IMR-90 (cell line): ENCODE results near the gene ARX. TPM values are rescaled to one million over a fixed set of nuclear protein-coding genes. Genes with fewer than 3 reads are reported as not detected.

ENCODE experiments used
- ATAC-seq: fragments of 200-7000 bp; cut with Tn5 transposase; 2 replicates; pipeline ENCODE4 v1.9.1; 2020; ENCODE audit warnings: low read depth, mild to moderate bottlenecking, moderate library complexity
- BruUV-seq: library from RNA; stranded (reverse); fragments of 400-500 nt; replicated peaks from 2 replicates; lab custom pipeline; 2021; lab: Mats Ljungman, UMichigan
- CTCF ChIA-PET: fragments of 300-600 bp; formaldehyde crosslinking; extraction: SDS; loops from one replicate; lab custom pipeline; 2021; ENCODE audit warnings: antibody characterized with exemption; lab: Yijun Ruan, JAX
- POLR2A ChIA-PET: fragments of 300-600 bp; sonication (Branson Sonifier 250); formaldehyde crosslinking; loops from one replicate; lab custom pipeline; 2022; ENCODE audit warnings: antibody characterized with exemption; ENCODE audit not compliant: unreplicated experiment; lab: Charles Lee
- DNase-seq: peaks from one replicate; pipeline ENCODE4 v3.0.0; 2013
- H2AFZ ChIP-seq: replicated peaks from 2 replicates; pipeline ENCODE3; 2013; ENCODE audit warnings: low read length, mild to moderate bottlenecking; ENCODE audit not compliant: poor library complexity
- H2AK5ac ChIP-seq: 2 replicates; pipeline ENCODE4 v1.6.1; 2013; ENCODE audit warnings: low read depth, low read length, inconsistent platforms
- H2AK9ac ChIP-seq: replicated peaks from 2 replicates; pipeline ENCODE3; 2013; ENCODE audit warnings: mild to moderate bottlenecking, low read depth, low read length, moderate library complexity; ENCODE audit not compliant: poor library complexity
- H2BK120ac ChIP-seq: 2 replicates; pipeline ENCODE4 v1.6.1; 2013; ENCODE audit warnings: low read depth, low read length, inconsistent platforms
- H2BK15ac ChIP-seq: 3 replicates; pipeline ENCODE4 v1.6.1; 2013; ENCODE audit warnings: low read depth, low read length, inconsistent platforms
- H2BK20ac ChIP-seq: 2 replicates; pipeline ENCODE4 v1.6.1; 2013; ENCODE audit warnings: low read depth, mild to moderate bottlenecking, inconsistent platforms, low read length, moderate library complexity
- H2BK5ac ChIP-seq: 2 replicates; pipeline ENCODE4 v1.6.1; 2013; ENCODE audit warnings: mild to moderate bottlenecking, low read depth, low read length, inconsistent platforms; ENCODE audit not compliant: poor library complexity, severe bottlenecking
- H3K14ac ChIP-seq: replicated peaks from 2 replicates; pipeline ENCODE4 v1.6.1; 2013; ENCODE audit warnings: low read depth, low read length, inconsistent platforms
- H3K18ac ChIP-seq: 2 replicates; pipeline ENCODE4 v1.6.1; 2013; ENCODE audit warnings: low read depth, low read length, control low read depth
- H3K23ac ChIP-seq: 2 replicates; pipeline ENCODE4 v1.6.1; 2013; ENCODE audit warnings: low read depth, low read length, inconsistent platforms
- H3K27ac ChIP-seq: 2 replicates; pipeline ENCODE4 v1.5.1; 2013; ENCODE audit warnings: mild to moderate bottlenecking, control low read depth, low read length; ENCODE audit not compliant: insufficient read depth
- H3K27me3 ChIP-seq: 2 replicates; pipeline ENCODE4 v1.6.1; 2013; ENCODE audit warnings: low read length; ENCODE audit not compliant: control insufficient read depth, insufficient read depth
- H3K36me3 ChIP-seq: 2 replicates; pipeline ENCODE4 v1.6.1; 2013; ENCODE audit warnings: low read length, mixed read lengths; ENCODE audit not compliant: control insufficient read depth, insufficient read depth
- H3K4ac ChIP-seq: 2 replicates; pipeline ENCODE4 v1.6.1; 2013; ENCODE audit warnings: low read depth, low read length, inconsistent platforms
- H3K4me1 ChIP-seq: 2 replicates; pipeline ENCODE4 v1.6.1; 2013; ENCODE audit warnings: low read length, mixed read lengths; ENCODE audit not compliant: control insufficient read depth, insufficient read depth
- H3K4me2 ChIP-seq: 2 replicates; pipeline ENCODE4 v1.6.1; 2013; ENCODE audit warnings: low read depth, mild to moderate bottlenecking, control low read depth, low read length, moderate library complexity
- H3K4me3 ChIP-seq: 2 replicates; pipeline ENCODE4 v1.5.1; 2013; ENCODE audit warnings: low read depth, mild to moderate bottlenecking, control low read depth, low read length, moderate library complexity; ENCODE audit not compliant: insufficient read depth
- H3K56ac ChIP-seq: 2 replicates; pipeline ENCODE4 v1.6.1; 2013; ENCODE audit warnings: low read length, inconsistent platforms; ENCODE audit not compliant: insufficient read depth; ENCODE audit errors: extremely low read depth
- H3K79me1 ChIP-seq, 2 experiments: 2 replicates each; pipeline ENCODE4 v1.6.1; 2013; ENCODE audit warnings: low read length in 2 of 2, inconsistent platforms in 1 of 2, low read depth in 1 of 2
- H3K9ac ChIP-seq: 2 replicates; pipeline ENCODE4 v1.6.1; 2013; ENCODE audit warnings: low read depth, low read length, control low read depth
- H3K9me1 ChIP-seq: 2 replicates; pipeline ENCODE4 v1.6.1; 2013; ENCODE audit warnings: low read length, inconsistent platforms; ENCODE audit not compliant: insufficient read depth
- H3K9me3 ChIP-seq: 2 replicates; pipeline ENCODE4 v1.6.1; 2013; ENCODE audit warnings: low read length; ENCODE audit not compliant: control insufficient read depth, insufficient read depth
- H4K20me1 ChIP-seq: 2 replicates; pipeline ENCODE4 v1.6.1; 2013; ENCODE audit warnings: low read length, inconsistent platforms; ENCODE audit not compliant: insufficient read depth
- H4K5ac ChIP-seq: 2 replicates; pipeline ENCODE4 v1.6.1; 2013; ENCODE audit warnings: mild to moderate bottlenecking, low read depth, low read length, control low read depth
- H4K8ac ChIP-seq, 2 experiments: 2 replicates each; pipeline ENCODE4 v1.6.1; 2013; ENCODE audit warnings: low read depth in 2 of 2, low read length in 2 of 2, control low read depth in 1 of 2, inconsistent platforms in 1 of 2
- H4K91ac ChIP-seq: 2 replicates; pipeline ENCODE4 v1.6.1; 2013; ENCODE audit warnings: low read depth, low read length, inconsistent platforms; ENCODE audit not compliant: insufficient read depth
- BHLHE40 ChIP-seq: fragments of 150-350 bp; IDR thresholded peaks from 2 replicates; pipeline ENCODE4 v1.6.1; 2016; ENCODE audit warnings: mild to moderate bottlenecking, low read depth, low read length
- CEBPB ChIP-seq: IDR thresholded peaks from 2 replicates; pipeline ENCODE4 v1.6.1; 2012; ENCODE audit warnings: low read depth, low read length, improper control_type of control experiment
- CTCF ChIP-seq: conservative IDR thresholded peaks from 2 replicates; pipeline ENCODE4 v1.5.1; 2012; ENCODE audit warnings: mild to moderate bottlenecking, low read depth, low read length, improper control_type of control experiment
- ELK1 ChIP-seq: fragments of 150-350 bp; IDR thresholded peaks from 2 replicates; pipeline ENCODE4 v1.6.1; 2016; ENCODE audit warnings: low read depth, mild to moderate bottlenecking, low read length, moderate library complexity, borderline replicate concordance
- FOS ChIP-seq: fragments of 150-350 bp; IDR thresholded peaks from 2 replicates; pipeline ENCODE4 v1.6.1; 2016; ENCODE audit warnings: low read depth, low read length
- MAZ ChIP-seq: IDR thresholded peaks from 2 replicates; pipeline ENCODE4 v1.6.1; 2012; ENCODE audit warnings: low read depth, mild to moderate bottlenecking, low read length, improper control_type of control experiment, moderate library complexity, borderline replicate concordance
- NFE2L2 ChIP-seq: fragments of 150-350 bp; IDR thresholded peaks from 2 replicates; pipeline ENCODE4 v1.6.1; 2016; ENCODE audit warnings: low read depth, mild to moderate bottlenecking, low read length
- RAD21 ChIP-seq: IDR thresholded peaks from 2 replicates; pipeline ENCODE4 v1.6.1; 2012; ENCODE audit warnings: low read length, improper control_type of control experiment
- RCOR1 ChIP-seq: IDR thresholded peaks from 2 replicates; pipeline ENCODE4 v1.6.1; 2012; ENCODE audit warnings: mild to moderate bottlenecking, low read length, improper control_type of control experiment; ENCODE audit not compliant: insufficient replicate concordance
- SMC3 ChIP-seq: fragments of 150-350 bp; IDR thresholded peaks from 2 replicates; pipeline ENCODE4 v1.6.1; 2016; ENCODE audit warnings: low read depth, mild to moderate bottlenecking, antibody characterized with exemption, low read length, moderate library complexity
- USF2 ChIP-seq: fragments of 150-350 bp; IDR thresholded peaks from 2 replicates; pipeline ENCODE4 v1.6.1; 2017; ENCODE audit warnings: mild to moderate bottlenecking, antibody characterized with exemption, low read length, low read depth
- WGBS, 2 experiments: methylation state at CpG; one replicate each; pipeline versions ENCODE4 v1.1.5 to v1.1.7; 2013; ENCODE audit warnings: missing lambda C conversion rate in 2 of 2; ENCODE audit not compliant: insufficient read length in 1 of 2; ENCODE audit errors: extremely low coverage in 2 of 2; 5-methylcytosine and 5-hydroxymethylcytosine counted together
- dilution Hi-C: fragments of 300-500 bp; cut with HindIII; formaldehyde crosslinking; loops from one replicate; pipeline ENCODE4 v1.14.3; 2018; ENCODE audit warnings: low sequenced_read_pairs; ENCODE audit not compliant: unreplicated experiment
- in situ Hi-C: fragments of 300-500 bp; cut with MboI; formaldehyde crosslinking; loops from 3 replicates; pipeline ENCODE4 v1.14.3; 2019; ENCODE audit warnings: low sequenced_read_pairs, inconsistent platforms, mixed read lengths
- intact Hi-C: fragments of 100-400 bp; cut with micrococcal nuclease; formaldehyde crosslinking; loops from 2 replicates; pipeline ENCODE4 v1.10.0; 2022
- polyA plus RNA-seq, 3 experiments: library from polyadenylated mRNA; depleted of rRNA; stranded (reverse); fragments of >200 nt; gene quantifications; 2 replicates each; pipeline ENCODE4 v1.2.3, GENCODE V29; 2012; ENCODE audit warnings: low replicate concordance in 1 of 3
- total RNA-seq: library from RNA; depleted of rRNA; stranded (reverse); fragments of >200 nt; gene quantifications from 2 replicates; pipeline ENCODE4 v1.2.3, GENCODE V29; 2012

ARX gene
- total and polyA plus RNA-seq, 2 of the 4 experiments (the other 2 are of a cell fraction), result not detected

GRCh38 chrX:25059273-25059672, 43.5 kb upstream of the ARX start:
- Histone ChIP-seq H3K9me3 (no peaks in the 10 kb centered on the region), H3K36me3 (no peaks in the 10 kb centered on the region), H3K9ac (no peak overlapping the region), H2BK15ac (no peak overlapping the region), H3K56ac (no peak overlapping the region), H4K91ac (no peak overlapping the region), H2BK20ac (no peak overlapping the region), H3K9me1 (no peaks in the 10 kb centered on the region), H4K5ac (no peak overlapping the region), H3K18ac (no peak overlapping the region), H3K23ac (no peak overlapping the region), H2BK5ac (no peak overlapping the region), H3K79me1 (no peaks in the 10 kb centered on the region), H3K14ac (no peak overlapping the region), H3K4me2 (no peak overlapping the region), H2AK9ac (no peak overlapping the region), H4K20me1 (no peaks in the 10 kb centered on the region), H2AK5ac (no peak overlapping the region), H3K27ac (no peak overlapping the region), H2BK120ac (no peak overlapping the region), H3K4ac (no peak overlapping the region), H3K4me1 (no peaks in the 10 kb centered on the region), H2AFZ (no peak overlapping the region), H3K4me3 (no peak overlapping the region), H4K8ac (no peak overlapping the region), H3K27me3 (no peaks in the 10 kb centered on the region)
- DNase-seq, result no peak
- POLR2A ChIA-PET, result no interaction called here
- no TSS peak for BruUV-seq
- intact Hi-C loops, result no loop called here
- CTCF ChIA-PET, result no interaction called here
- TF ChIP-seq CTCF, result no peak
- TF ChIP-seq RCOR1, result no peak
- no peak for TF ChIP-seq BHLHE40
- no peak for TF ChIP-seq FOS
- no peak for TF ChIP-seq USF2
- no peak for TF ChIP-seq SMC3
- TF ChIP-seq CEBPB, result no peak
- TF ChIP-seq ELK1, result no peak
- no peak for TF ChIP-seq NFE2L2
- TF ChIP-seq MAZ, result no peak
- TF ChIP-seq RAD21, result no peak
- dilution Hi-C loops, result no loop called here
- 40% methylated on average over 1 of the region's 5 CpGs; no CpG with 5 or more reads in 1 of the 2 experiments for WGBS, 2 experiments
- in situ Hi-C loops, result no loop called here
- no peak for ATAC-seq
